Mesothelial cell of epicardium (in vitro differentiated cells): ENCODE data around the gene DDTL. TPM values are rescaled to one million over a fixed set of nuclear protein-coding genes. Genes with fewer than 3 reads are reported as not detected.
"Not testable (repeated sequence)": the region's sequence is repeated elsewhere in the genome, so short reads cannot be mapped to it uniquely, and the experiment has no call there.

ENCODE experiments used
- DNase-seq, 2 experiments: peaks; one replicate each; pipeline ENCODE4 v3.0.0; 2021; ENCODE audit warnings: low spot score in 2 of 2; ENCODE audit not compliant: unreplicated experiment in 2 of 2
- H3K27ac Mint-ChIP-seq: 2 replicates; pipeline ENCODE4 v1.8.0; 2021; ENCODE audit warnings: mixed read lengths
- H3K27me3 Mint-ChIP-seq: 2 replicates; pipeline ENCODE4 v1.8.0; 2021; ENCODE audit warnings: low read depth, mixed read lengths
- H3K36me3 Mint-ChIP-seq: 2 replicates; pipeline ENCODE4 v1.8.0; 2021; ENCODE audit warnings: mixed read lengths
- H3K4me1 Mint-ChIP-seq: 2 replicates; pipeline ENCODE4 v1.8.0; 2021; ENCODE audit warnings: mixed read lengths
- H3K4me3 Mint-ChIP-seq: 2 replicates; pipeline ENCODE4 v1.8.0; 2021; ENCODE audit warnings: mild to moderate bottlenecking, moderate library complexity, mixed read lengths
- H3K9me3 Mint-ChIP-seq: 2 replicates; pipeline ENCODE4 v1.8.0; 2021; ENCODE audit warnings: mixed read lengths
- CTCF ChIP-seq: fragments of 200-600 bp; sonication (generic); IDR thresholded peaks from one replicate; pipeline ENCODE4 v1.5.0; 2021; ENCODE audit warnings: antibody characterized with exemption; ENCODE audit not compliant: unreplicated experiment
- total RNA-seq: library from RNA; stranded (reverse); gene quantifications from 3 replicates; pipeline ENCODE4 v1.2.1, GENCODE V29; 2021

The DDTL gene
- total RNA-seq, 1 donor from 2014 or later: not detected

- Mint-ChIP-seq H3K4me1 (no peaks in the 10 kb centered on the region), H3K4me3 (no peak overlapping the region), H3K9me3 (no peaks in the 10 kb centered on the region), H3K27me3 (peaks cover 5% of the 10 kb centered on the region), H3K27ac (no peak overlapping the region), H3K36me3 (no peaks in the 10 kb centered on the region)
- DNase-seq: no peak
- TF ChIP-seq CTCF: no peak
These were observed 30.4 kb downstream of the DDTL start for GRCh38 chr22:23997092-23997491.

GRCh38 chr22:23999779-24000178 is 33.1 kb downstream of the DDTL start:
- H3K27ac Mint-ChIP-seq, H3K36me3 Mint-ChIP-seq, H3K9me3 Mint-ChIP-seq, DNase-seq, H3K4me1 Mint-ChIP-seq, H3K27me3 Mint-ChIP-seq, H3K4me3 Mint-ChIP-seq: not testable (repeated sequence)

- no peaks in the 10 kb centered on the region for H3K4me1 Mint-ChIP-seq
- peaks cover 2% of the 10 kb centered on the region for H3K27me3 Mint-ChIP-seq
- no peak for TF ChIP-seq CTCF
- DNase-seq: no peak
- H3K4me3 Mint-ChIP-seq: no peak overlapping the region
- H3K9me3 Mint-ChIP-seq: no peaks in the 10 kb centered on the region
- H3K36me3 Mint-ChIP-seq: no peaks in the 10 kb centered on the region
- H3K27ac Mint-ChIP-seq: no peak overlapping the region
These were observed 34.6 kb downstream of the DDTL start for GRCh38 chr22:24001314-24001713.

- Mint-ChIP-seq H3K36me3 (no peaks in the 10 kb centered on the region), H3K4me3 (no peak overlapping the region), H3K4me1 (no peaks in the 10 kb centered on the region), H3K27me3 (no peaks in the 10 kb centered on the region), H3K9me3 (no peaks in the 10 kb centered on the region), H3K27ac (no peak overlapping the region)
- no peak for TF ChIP-seq CTCF
- no peak for DNase-seq
These were observed 35.6 kb downstream of the DDTL start for GRCh38 chr22:24002272-24002671.

- no peak for DNase-seq
- Mint-ChIP-seq H3K9me3 (no peaks in the 10 kb centered on the region), H3K4me3 (no peak overlapping the region), H3K27ac (no peak overlapping the region), H3K27me3 (no peaks in the 10 kb centered on the region), H3K4me1 (no peaks in the 10 kb centered on the region), H3K36me3 (no peaks in the 10 kb centered on the region)
- TF ChIP-seq CTCF: no peak
These were observed 36.2 kb downstream of the DDTL start for GRCh38 chr22:24002851-24003250.

- no peak overlapping the region for H3K27ac Mint-ChIP-seq
- H3K4me1 Mint-ChIP-seq: no peaks in the 10 kb centered on the region
- no peaks in the 10 kb centered on the region for H3K36me3 Mint-ChIP-seq
- H3K27me3 Mint-ChIP-seq: no peaks in the 10 kb centered on the region
- TF ChIP-seq CTCF: no peak
- no peaks in the 10 kb centered on the region for H3K9me3 Mint-ChIP-seq
- DNase-seq: no peak
- no peak overlapping the region for H3K4me3 Mint-ChIP-seq
These were observed 37.2 kb downstream of the DDTL start for GRCh38 chr22:24003887-24004286.
